Raji (cell line): ENCODE measurements around the gene BIN1.

Experiments
- POLR2A ChIP-seq: IDR thresholded peaks from 2 replicates; pipeline ENCODE4 v1.6.1; 2011; ENCODE audit warnings: low read depth, low read length, control low read depth; ENCODE audit not compliant: insufficient read depth

The BIN1 gene

DNA sequence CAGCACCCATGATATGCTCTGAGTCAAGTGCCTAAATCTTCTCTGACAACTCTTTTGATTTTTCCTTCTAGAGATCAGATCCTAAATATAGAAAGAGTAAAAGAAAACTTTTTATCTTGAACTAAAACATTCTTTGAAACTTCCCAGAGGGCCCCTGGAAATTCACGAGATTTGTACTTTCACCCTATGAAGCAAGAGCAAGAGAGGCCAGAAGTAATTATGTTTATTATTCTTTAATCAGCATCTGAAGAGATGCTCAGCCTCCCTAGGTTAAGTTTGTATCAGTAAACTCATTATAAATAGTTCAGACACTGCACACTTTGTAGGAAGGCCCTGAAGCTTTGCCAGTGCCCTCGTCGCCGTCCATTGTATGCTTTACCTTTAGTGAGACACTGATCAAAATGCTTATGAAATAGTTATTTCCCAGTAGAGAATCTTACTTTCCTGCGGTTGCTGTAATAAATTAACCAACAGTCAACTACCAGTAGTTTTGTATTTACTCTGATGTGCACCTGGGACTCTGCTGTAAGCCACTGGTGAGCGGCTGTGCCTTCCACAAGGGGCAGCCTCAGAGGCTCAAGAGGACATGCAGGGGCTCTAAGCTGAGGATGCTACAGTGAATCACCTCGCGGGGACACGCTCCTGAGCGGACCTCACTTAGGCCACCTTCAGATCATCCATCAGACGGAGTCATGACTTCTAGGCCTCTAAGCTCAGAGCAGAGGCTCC, 71.9 kb downstream of the BIN1 start:
- TF ChIP-seq POLR2A, result no peak

DNA sequence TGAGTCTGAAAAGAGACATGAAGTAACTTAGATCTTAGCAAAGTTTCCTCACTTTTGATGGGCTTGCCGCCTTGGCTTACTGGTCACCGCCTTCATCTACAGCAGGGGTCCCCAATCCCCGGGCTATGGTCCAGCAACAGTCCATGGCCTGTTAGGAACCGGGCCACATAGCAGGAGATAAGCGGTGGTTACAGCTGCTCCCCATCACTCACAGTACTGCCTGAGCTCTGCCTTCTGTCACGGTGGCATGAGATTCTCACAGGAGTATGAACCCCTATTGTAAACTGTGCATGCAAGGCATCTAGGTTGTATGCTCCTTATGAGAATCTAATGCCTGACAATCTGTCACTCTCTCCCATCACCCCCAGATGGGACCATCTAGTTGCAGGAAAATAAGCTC, 72.9 kb downstream of the BIN1 start:
- no peak for TF ChIP-seq POLR2A

DNA sequence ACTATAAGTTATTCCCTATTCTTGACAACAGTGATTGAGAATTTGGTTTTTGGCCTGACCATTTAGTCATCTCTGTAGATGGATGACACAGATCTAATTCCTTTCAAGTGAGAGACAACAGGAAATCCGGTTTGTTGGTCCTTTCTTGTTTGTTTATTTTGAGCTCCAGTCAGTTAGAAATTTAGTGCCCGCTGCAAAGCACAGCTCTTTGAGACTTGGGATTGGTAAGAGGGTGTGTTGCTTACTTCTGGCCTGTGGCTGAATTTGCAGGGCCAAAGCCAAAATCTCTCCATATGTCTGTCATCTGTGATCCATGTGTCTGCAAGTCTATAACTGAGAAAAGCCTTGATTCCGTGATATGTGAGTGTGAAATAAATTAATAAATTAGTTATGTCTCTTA, 74.3 kb downstream of the BIN1 start:
- no peak for TF ChIP-seq POLR2A

DNA sequence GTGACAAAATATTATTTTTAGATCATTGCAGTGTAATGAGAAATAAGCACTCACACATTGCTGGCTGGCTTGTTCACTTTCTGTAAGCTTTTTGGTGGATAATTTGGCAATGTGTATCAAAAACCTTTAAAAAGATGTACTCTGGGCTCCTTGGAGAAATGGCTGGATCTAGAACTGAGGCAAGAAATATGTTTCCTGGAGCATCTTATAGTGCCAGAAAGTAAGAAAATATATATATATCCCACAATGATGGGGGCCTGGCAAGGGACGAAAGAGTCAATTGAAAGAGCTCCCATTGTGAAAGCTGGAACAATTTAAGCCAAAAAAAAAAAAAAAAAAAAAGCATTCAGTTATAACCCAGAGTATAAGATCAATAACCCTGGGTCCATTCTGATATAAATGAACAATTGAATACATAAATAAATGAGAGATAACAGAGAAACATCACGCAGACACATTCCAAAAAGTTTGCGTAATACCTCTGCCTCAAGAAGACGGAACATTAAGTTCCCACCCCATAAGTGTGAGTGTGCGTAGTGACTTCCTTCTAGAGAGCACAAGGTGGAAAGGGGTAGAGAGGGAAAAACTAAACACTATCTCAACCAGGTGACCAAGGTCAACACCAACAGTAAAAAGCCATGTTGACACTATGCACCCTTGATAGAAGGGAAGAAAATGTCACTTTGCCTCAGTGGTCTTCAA, 77.5 kb downstream of the BIN1 start:
- no peak for TF ChIP-seq POLR2A

DNA sequence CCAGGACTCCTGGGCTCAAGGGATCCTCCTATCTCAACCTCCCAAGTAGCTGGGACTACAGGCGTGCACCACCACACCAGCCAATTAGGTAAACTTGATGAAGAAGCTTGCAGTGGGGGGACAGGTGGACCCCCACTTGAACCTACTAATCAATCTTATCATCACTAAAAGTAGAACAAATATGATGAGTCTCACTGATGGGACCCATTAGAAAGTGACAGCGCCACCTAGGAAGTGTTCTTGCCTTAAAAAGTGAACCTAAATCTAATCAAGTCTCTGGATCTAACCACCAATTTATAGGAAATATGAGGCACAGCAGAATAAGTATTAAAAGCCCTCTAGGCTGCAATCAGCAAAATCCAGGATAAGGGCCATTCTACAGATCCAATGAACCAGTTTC, 79.2 kb downstream of the BIN1 start:
- TF ChIP-seq POLR2A, result no peak

DNA sequence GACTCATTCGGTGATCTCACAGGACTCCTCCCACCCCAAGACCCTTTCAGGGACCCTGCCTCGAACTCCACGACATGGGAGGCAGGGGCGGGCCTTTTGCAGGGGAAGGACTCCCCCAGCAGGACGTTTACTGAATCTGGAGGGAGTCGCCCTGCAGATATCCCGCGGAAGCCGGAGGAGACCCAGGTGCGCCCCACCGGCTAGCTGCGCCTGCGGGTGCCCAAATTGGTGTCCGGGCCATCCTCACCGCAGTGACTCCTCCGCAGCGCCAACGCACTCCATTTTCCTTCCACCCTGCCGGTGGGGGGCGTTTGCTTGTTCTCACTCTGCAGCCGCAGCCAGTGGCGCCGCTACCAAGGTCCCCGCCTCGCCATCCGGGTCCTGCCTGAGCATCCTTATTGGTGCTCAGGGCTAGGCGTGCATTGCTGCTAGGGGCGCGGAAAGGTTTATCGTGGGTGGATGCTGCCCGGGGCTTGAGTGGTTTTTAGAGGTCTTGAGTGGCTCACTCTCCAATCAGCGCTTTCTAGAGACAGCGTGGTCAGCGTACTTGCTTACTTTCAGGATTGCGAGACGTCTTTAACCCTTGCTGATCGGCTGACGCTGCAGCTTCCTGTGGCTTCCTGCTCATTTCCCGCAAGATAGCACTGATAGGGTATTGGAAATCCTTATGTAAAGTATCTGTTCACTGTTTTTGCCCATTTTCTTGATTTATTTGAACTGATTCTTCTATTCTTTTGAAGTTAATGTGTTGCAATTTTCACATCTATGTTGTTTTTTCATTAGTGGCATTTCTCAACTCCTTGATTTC, 81.4 kb downstream of the BIN1 start:
- TF ChIP-seq POLR2A, result no peak

DNA sequence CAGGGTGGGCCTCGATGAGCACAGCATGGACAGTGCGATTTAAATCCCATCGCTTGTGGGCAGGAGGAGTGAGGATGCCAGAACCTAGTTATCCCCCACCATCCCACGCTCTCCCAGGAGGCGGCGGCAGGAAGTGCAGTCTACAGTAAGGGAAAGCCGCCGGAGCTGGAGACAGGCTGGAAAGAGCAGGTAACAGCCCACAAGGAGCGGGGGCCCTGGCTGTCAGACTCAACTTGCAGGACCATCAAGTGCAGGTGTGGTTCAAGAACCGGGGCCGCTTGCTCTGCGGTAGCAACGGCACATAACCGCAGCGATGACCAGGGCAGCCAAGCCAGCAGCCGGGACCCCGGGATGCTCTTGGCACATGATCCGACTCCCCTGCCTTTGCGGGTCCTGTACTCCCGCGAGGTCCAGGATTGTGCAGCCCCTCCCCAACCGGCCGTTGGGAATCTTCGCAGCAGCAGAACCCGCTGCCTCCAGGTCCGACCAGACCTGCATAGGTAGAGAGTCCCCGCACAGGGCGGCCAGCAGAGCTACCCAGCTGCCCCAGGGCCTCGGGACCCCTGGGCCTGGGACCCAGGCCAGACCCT, 82.1 kb downstream of the BIN1 start:
- no peak for TF ChIP-seq POLR2A

DNA sequence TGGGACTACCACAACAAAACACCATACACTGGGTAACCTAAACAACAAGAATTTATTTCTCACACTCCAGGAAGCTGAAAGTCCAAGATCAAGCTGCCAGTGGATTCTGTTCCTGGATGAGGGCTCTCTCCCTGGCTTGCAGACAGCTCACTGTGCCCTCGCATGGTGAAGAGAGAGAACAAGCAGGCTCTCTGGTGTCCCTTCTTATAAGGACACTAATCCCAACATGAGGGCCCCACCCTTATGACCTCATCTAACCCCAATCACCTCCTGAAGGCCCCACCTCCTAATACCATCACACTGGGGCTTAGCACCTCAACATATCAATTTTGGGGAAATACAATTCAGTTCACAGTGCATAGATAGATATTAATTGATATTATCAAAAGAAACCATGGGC, 83.5 kb downstream of the BIN1 start:
- no peak for TF ChIP-seq POLR2A

DNA sequence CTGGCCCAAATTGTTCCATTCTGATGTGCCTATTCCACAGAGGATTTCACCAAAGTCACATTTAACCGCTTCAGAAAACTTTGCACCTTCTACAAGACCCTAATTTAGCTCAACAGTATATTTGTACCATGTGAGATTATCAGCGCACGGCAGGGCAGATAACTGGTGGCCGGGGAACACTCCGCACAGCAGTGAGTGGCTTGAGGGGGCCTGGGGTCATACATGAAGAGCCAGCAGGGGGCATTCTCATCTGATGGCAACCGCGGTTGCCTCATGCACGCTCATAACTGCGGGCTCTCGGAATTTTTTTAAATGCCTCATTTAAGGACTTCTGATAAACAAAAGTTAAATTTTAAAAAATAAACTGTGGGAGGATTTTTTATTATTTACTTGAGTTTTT, 84.1 kb downstream of the BIN1 start:
- TF ChIP-seq POLR2A, result no peak

DNA sequence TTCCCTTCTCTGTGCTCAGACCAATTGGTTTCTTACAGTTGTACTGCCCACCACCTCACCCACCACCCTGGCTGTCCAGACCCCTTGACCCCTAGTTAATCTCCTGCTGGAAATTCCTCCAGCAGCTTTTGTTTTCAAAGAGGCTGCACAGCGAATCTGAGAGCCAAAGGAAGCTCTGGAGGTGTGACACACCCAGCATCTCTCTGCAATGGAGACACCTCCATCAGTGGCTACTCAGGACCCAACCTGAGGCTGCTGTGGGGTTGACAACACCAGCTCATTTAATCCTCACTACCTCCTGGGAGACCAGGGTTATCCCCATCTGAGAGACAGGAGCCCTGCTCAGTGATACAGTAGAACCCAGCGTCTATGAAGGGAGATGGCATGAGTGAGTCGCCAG, 86.4 kb downstream of the BIN1 start:
- TF ChIP-seq POLR2A, result no peak

DNA sequence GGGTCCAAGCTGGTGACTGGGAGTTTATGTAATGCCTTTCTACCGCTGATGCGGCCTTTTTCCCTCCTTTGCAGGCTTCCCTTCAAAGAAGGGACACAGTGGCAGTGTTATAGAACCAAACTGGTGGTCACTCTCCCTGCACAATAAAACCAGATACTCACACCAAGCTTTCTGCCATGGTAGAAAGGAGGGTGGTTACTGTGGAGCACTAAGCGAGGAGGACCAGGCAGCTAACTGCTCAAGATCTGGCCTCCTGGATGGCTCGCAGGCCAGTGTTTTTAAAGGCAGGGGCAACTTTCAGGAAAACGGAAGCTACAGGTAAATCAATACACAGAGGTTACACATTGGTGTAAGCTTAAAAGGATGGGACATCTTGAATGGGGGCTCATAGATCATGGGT, 89.4 kb downstream of the BIN1 start:
- TF ChIP-seq POLR2A, result no peak

DNA sequence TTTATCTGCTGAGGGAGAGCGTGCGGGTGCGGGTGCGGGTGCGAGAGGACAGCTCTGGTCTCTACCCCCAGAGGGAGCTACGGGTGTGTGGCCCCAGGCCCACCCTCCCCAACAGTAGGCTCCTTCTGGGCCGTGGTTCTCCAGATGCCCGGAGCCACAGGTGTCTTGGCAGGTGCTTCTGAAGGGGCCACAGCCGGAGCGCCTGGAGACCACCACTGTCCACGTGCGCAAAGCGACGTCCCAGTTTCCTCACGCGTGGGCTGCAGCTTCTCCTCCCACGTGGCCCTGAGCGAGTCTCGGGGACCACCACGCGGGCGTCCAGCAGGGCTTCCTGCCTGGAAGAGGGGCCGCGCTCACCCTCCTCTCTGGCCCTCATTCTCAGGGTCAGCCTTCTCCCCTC, 90.6 kb downstream of the BIN1 start:
- no peak for TF ChIP-seq POLR2A

DNA sequence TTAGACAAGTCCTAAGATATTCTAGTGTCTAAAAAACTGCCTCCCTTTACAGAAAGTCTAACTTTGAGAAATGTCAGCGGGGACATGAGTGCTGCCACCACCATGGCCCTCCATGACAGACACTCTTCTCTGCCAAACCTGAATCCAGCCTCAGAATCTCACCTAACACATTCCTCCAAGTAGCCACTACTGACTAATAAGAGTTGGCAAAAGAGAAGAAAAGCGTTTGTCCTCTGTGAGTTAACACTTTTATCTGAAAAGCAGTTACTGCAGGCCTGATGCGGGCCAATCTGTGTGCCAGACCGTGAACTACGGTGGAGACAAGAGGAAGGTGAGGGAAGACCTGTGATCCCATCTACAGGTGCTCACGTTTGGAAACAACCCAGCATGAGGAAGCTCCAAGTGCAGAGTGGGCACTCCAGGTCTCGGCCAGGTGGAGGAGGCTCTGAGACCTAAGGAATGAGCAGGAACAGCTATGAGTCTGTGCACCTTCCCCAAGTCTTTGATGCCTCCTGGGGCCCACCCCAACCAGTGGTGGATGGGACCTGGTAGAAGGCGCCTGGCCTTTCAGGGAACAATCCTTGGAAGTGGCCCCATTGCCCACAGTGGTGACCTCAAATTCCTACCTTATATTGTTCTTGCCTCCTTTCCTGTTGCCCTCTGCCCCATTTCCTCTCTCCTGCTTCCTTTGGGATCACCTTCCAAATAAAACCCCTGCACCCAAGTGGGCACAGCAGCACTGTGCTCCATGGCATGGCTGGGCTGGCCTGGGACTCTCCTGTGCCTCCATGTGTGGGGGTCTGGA, 91.6 kb downstream of the BIN1 start:
- no peak for TF ChIP-seq POLR2A

DNA sequence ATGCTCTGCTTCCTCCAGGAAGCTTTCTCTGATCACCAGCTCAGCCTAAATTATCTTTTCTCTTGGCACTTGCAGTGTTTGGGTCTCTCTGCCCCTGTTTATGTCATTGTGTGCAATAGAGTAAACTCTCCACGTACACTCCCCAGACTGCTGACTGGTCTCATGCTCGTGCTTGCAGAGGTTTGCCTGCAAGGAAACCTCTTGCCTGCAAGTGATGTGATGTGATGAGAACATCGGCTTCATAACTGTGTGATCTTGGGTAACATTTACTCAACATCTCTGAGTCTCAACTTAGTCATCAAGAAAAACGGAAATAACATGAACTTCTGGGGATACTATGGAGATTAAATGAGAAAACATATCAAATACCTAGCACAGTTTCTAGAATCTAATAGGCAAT, 92.3 kb downstream of the BIN1 start:
- no peak for TF ChIP-seq POLR2A

DNA sequence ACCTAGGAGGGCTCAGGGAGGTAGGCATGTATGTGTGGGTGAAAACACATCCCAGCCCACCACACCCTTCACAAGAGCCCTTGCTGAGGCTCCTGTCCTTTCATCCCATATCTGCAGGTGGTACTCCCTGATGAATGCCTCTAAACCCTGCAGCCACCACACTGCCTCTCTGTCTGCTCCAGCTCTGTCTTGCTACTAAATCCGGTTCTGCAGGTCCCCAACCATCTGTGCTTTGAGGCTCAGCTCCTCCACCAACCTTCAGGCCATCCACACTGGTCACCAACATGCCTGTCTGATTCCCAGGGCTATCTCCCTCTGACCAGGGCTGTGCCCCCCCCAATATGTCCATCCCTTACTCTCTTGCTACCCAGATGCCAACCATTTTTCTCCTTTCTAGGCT, 92.7 kb downstream of the BIN1 start:
- no peak for TF ChIP-seq POLR2A
